Measurements from ENCODE around the gene FBXO47.

GRCh38 chr17:39001703-39002637 is 34.8 kb upstream of the FBXO47 start:
- TF ChIP-seq CTCF (IDR thresholded peaks at IDR 0.05) (no peak), EZH2 (IDR thresholded peaks at IDR 0.05; ENCODE audit: borderline replicate concordance, insufficient read depth, low read depth, low read length, poor library complexity, severe bottlenecking) (no peak)
